Mammary epithelial cell (primary cell): ENCODE data around the gene ANGPTL8.

Experiments used
- CTCF ChIP-seq, 2 donors: IDR thresholded peaks in 1 of 2; conservative IDR thresholded peaks in 1 of 2; 2 replicates each; pipeline ENCODE4 v1.5.1; 2011 to 2012; ENCODE audit warnings: inconsistent platforms in 2 of 2, low read length in 2 of 2, mild to moderate bottlenecking in 2 of 2, control low read depth in 1 of 2, low read depth in 1 of 2; ENCODE audit not compliant: insufficient read depth in 1 of 2; ENCODE audit errors: extremely low read depth in 1 of 2
- EZH2 ChIP-seq: IDR thresholded peaks from 2 replicates; pipeline ENCODE4 v1.6.1; 2012; ENCODE audit warnings: low read length, inconsistent platforms, borderline replicate concordance

GRCh38 chr19:11251217-11251616 is 11.8 kb downstream of the ANGPTL8 start:
- no peak for TF ChIP-seq CTCF (conservative IDR thresholded peaks at IDR 0.05 in 1 of 2, IDR thresholded peaks at IDR 0.05 in 1 of 2; ENCODE audit: extremely low read depth in 1 of 2, insufficient read depth in 1 of 2, low read depth in 1 of 2, low read length in 2 of 2)
- TF ChIP-seq EZH2: no peak
